Dendritic cell treated with granulocyte-macrophage colony-stimulating factor and Interleukin-4, amounts not matched to agents 40 ng/mL and 50 ng/mL, for 4 days (primary cell): ENCODE measurements around the gene NDRG4.

Source experiments
- H3K27ac Mint-ChIP-seq: one replicate; pipeline ENCODE4 v1.8.0; 2022; ENCODE audit warnings: mild to moderate bottlenecking, mixed read lengths
- H3K27me3 Mint-ChIP-seq: one replicate; pipeline ENCODE4 v1.8.0; 2022; ENCODE audit warnings: mild to moderate bottlenecking, mixed read lengths
- H3K36me3 Mint-ChIP-seq: one replicate; pipeline ENCODE4 v1.8.0; 2022; ENCODE audit warnings: low read depth, mixed read lengths
- H3K4me1 Mint-ChIP-seq: one replicate; pipeline ENCODE4 v1.8.0; 2022; ENCODE audit warnings: low read depth, mixed read lengths
- H3K4me3 Mint-ChIP-seq: one replicate; pipeline ENCODE4 v1.8.0; 2022; ENCODE audit warnings: mild to moderate bottlenecking, moderate library complexity, mixed read lengths
- H3K9me3 Mint-ChIP-seq: one replicate; pipeline ENCODE4 v1.8.0; 2022; ENCODE audit warnings: mixed read lengths
- intact Hi-C: fragments of 100-400 bp; cut with micrococcal nuclease; formaldehyde crosslinking; loops from one replicate; pipeline ENCODE4 v1.15.0; 2022

Gene NDRG4

DNA sequence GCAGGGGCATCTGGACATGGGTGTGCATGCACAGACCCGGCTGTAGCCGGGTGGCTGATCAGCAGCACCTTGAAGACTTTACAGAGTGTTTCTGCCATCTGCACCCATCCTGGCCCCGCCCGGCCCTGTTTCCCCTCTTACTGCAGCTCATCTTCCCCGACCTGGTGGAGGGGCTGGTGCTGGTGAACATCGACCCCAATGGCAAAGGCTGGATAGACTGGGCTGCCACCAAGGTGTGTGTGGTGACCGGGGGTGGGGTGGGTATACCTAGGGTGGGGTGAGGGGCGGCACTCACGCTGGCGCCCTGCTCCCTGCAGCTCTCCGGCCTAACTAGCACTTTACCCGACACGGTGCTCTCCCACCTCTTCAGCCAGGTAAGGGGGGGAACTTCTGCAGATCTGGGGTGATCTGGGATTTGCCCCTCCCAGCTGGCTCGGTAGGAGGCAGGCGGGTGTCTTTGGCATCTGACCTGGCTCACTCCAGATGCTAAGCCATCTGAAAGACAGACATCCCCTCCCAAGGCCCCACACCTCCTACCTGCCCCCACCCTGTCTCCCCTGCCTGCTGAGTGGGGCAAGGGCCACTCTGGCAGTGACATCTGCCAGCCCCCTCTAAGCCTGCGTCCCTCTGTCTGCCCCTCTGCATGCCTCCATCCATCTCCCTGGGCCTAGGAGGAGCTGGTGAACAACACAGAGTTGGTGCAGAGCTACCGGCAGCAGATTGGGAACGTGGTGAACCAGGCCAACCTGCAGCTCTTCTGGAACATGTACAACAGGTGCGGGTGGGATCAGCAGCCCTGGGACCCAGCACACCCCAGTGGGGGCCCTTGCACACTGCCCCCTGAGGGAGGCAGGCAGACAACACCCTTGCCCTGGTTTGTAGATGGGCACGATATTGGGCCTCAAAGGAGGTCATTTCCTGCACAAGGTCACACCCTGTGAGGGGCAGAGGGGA lies 6.6 kb downstream of the NDRG4 start:
- H3K4me3 Mint-ChIP-seq: no peak overlapping the region
- no peaks in the 10 kb centered on the region for H3K9me3 Mint-ChIP-seq
- H3K27ac Mint-ChIP-seq: no peak overlapping the region
- no peaks in the 10 kb centered on the region for H3K36me3 Mint-ChIP-seq
- H3K4me1 Mint-ChIP-seq: peaks cover 1% of the 10 kb centered on the region
- intact Hi-C loops: no loop called here
- peaks cover 32% of the 10 kb centered on the region for H3K27me3 Mint-ChIP-seq

DNA sequence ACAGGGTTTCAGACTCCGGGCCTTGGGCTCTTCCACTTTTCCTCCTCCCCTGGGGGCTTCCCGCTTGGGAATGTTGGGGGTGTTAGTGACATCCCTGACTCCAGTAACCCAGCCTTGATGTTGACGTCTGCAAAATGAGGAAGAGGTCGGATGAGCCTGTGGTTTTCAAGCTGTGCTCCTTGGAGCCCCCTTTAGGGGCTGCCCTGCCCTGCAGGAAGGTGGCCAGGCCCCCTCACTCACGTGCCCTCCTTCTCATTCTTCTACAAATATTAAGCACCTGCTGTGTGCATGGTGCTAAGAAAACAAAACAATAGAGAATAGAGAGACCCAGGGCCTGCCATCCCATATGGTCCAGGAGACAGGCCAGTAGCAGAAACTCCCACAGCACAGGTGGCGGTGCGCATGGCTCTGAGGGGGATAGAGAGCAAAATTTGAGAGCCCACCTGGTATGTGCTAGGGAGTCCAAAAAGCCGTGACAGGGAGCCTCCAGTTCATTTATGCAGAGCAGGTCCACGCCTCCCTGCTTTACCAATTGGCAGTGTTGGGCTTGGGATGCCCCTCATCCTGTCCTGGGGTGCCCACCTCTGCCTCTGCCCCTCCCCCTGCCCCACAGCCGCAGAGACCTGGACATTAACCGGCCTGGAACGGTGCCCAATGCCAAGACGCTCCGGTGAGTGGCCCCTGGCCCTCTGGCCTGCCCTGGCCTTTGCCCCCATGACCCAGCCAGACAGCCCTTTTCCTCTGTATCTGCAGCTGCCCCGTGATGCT lies 7.4 kb downstream of the NDRG4 start:
- no peaks in the 10 kb centered on the region for H3K9me3 Mint-ChIP-seq
- H3K4me1 Mint-ChIP-seq: no peaks in the 10 kb centered on the region
- intact Hi-C loops: no loop called here
- H3K4me3 Mint-ChIP-seq: no peak overlapping the region
- no peak overlapping the region for H3K27ac Mint-ChIP-seq
- no peaks in the 10 kb centered on the region for H3K36me3 Mint-ChIP-seq
- peaks cover 23% of the 10 kb centered on the region for H3K27me3 Mint-ChIP-seq

DNA sequence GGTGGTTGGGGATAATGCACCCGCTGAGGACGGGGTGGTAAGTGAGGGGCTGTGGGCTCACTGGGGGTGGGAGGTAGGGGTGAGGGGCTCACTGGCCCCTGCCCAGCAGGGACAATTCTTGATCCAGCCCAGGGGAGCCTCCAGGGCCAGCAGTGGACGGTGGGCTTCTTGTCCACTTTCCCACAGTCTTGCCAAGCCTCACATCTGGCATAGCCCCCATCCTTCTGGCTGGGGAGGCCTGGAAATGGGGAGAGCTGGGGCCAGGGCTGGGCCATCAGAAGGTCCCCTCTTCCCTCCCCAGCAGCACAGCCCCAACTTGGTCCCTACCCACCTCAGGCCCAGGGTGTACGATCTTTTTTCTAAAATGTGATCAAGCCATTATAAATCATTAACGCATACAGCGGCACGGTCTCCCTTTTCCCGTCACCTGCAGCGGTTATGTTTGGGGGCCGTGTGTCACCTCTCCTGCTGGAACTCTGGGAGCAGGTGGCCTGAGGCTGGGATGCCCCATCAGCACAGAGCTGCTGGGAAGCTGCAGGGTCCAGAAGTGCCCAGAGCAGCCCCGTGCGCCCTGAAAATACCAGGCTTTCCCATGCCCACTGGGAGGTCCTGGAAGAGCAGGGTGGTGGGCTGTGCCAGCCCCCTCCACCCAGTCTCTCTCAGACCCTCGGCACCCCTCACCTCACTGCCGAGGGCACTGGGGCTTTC lies 8.2 kb downstream of the NDRG4 start:
- intact Hi-C loops: no loop called here
- Mint-ChIP-seq H3K4me1 (no peaks in the 10 kb centered on the region), H3K9me3 (no peaks in the 10 kb centered on the region), H3K27me3 (peaks cover 16% of the 10 kb centered on the region), H3K27ac (no peak overlapping the region), H3K4me3 (no peak overlapping the region), H3K36me3 (no peaks in the 10 kb centered on the region)

DNA sequence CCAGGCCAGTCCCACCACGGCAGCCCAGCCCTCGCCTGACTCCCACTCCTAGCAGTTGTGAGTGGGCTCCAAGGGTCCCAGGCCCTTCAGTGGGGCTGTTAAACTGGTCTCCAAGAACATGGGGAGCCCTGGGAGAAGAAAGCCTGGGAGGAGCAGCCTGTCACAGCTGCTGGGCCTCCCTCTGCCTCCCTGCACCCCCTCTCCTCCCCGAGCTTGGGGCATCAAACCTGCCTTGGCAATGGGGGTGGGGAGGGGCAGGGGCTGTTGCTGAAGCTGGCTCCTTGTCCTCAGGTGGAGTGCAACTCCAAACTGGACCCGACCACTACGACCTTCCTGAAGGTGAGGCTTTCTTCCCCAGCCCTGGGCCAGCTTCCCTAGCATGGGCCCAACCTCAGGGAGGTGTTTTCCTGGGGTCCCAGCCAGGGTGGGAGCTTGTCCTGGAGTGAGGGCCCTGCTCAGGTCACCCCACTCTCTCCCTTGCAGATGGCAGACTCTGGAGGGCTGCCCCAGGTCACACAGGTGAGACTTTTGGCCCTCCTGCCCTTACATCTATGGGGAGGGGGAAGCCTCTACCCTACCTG lies 8.8 kb downstream of the NDRG4 start:
- H3K9me3 Mint-ChIP-seq: no peaks in the 10 kb centered on the region
- no peak overlapping the region for H3K27ac Mint-ChIP-seq
- H3K4me1 Mint-ChIP-seq: no peaks in the 10 kb centered on the region
- peaks cover 11% of the 10 kb centered on the region for H3K27me3 Mint-ChIP-seq
- intact Hi-C loops: no loop called here
- H3K4me3 Mint-ChIP-seq: no peak overlapping the region
- H3K36me3 Mint-ChIP-seq: no peaks in the 10 kb centered on the region

DNA sequence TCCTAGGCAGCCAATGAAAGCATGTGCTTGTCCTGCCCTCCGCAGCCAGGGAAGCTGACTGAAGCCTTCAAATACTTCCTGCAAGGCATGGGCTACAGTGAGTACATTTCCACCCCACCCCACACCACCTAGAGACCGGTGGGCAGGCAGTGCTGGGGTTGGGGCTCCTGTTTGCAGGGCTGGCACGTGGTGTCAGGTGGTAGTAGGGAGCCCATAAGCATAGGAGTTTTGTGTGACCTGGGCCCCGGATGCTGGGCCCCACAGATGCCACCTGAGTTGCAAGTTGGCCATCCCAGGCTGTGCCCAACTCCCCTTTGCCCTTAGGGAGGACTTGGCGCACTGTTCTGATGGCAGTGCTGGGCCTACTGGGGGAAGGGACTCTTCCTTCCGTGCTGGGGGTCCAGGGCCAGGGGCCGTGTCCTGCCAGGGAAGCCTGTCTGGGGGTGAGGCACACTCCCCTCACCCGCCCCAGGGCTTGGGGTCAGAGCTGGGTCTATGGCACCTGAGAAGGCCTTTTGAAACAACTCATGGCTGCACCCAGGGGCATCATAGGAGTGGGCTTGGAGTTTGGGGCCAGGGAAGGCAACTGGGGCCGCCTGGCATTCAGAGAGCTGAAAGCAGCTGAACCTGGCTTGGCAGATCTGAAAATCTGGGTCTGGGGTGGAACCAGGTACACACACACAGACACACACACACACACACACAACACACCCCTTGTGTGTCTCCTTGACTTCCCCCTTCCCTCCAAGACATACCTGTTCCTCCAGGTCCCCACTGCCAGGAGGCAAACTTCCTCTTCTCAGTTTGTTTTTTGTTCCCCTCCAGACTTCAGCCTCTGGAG lies 9.5 kb downstream of the NDRG4 start:
- Mint-ChIP-seq H3K36me3 (no peaks in the 10 kb centered on the region), H3K4me1 (no peaks in the 10 kb centered on the region), H3K9me3 (no peaks in the 10 kb centered on the region), H3K27ac (no peak overlapping the region), H3K27me3 (peaks cover 7% of the 10 kb centered on the region), H3K4me3 (no peak overlapping the region)
- intact Hi-C loops: loop anchor here (5.0 kb wide), 1 partner anchor 248 kb away; no protein-coding TSS in a partner anchor

DNA sequence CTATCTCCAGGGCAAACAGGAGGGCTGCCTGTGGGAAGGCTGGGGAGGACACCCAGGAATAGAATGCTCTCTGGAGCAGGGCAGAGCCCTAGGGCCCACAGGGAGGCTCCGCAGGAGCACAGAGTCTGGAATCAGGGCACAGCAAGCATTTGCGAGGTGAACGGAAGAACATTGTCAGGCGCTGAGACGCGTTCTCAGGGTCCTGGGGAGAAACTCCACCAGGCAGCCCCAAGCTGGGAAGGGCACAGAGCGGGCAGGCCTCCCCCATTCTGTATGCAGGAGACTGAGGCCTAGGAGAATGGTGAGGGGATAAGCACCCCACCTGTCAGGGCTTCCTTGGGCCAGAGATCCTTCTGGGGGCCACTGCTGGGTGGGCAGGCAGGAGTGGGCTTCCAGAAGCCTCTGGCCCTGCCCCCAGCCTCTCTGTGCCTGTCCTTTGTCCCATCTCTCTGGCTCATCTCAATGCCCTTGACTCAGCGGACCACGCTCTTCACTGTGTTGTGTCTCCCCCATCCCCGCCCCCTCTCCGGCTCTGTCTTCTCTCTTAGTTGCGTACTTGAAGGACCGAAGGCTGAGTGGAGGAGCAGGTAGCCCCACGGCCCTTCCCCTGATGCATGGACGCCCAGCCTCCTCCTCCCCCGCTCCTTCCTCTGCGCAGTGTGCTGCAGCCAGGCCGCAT lies 10.3 kb downstream of the NDRG4 start:
- H3K4me3 Mint-ChIP-seq: no peak overlapping the region
- peaks cover 6% of the 10 kb centered on the region for H3K4me1 Mint-ChIP-seq

DNA sequence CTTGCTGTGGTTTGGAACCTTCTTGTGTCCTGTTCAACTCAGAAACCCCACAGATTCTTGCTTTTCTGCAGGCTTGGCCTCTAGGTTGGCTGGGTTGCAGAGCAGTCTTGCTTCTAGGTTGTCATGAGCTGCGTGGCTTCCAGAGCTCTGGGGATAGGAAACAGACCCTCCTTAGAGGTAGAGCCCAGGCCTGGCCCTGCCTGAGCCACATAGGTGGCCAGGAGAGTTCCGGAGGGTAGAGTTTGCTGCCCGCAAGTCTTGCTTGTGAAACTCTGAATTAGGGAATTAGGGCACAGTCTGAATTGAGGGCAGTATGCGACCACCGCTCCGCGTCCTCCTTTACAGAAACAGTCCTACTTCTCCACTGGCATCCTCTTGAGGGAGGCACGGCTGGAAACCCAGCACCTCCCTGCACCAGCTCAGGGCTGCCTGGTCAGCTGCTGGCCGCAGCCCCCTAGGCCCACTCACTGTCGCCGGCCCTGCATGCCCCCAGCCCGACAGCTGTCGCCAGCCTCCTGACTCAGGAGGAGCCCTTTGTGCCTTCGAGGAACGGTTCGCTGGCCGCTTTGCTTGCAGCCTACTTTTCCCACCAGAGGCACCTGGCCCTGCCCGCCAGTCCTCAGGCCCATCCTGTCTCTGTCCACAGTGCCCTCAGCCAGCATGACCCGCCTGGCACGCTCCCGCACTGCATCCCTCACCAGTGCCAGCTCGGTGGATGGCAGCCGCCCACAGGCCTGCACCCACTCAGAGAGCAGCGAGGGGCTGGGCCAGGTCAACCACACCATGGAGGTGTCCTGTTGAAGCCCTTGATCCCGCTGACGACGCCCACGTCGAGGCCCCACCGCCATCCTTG lies 11.1 kb downstream of the NDRG4 start:
- H3K4me1 Mint-ChIP-seq: peaks cover 6% of the 10 kb centered on the region
- intact Hi-C loops: loop anchor here (5.0 kb wide), 1 partner anchor 246 kb away; no protein-coding TSS in a partner anchor
- peaks cover 9% of the 10 kb centered on the region for H3K36me3 Mint-ChIP-seq
- H3K27ac Mint-ChIP-seq: no peak overlapping the region
- H3K4me3 Mint-ChIP-seq: no peak overlapping the region
- peaks cover 5% of the 10 kb centered on the region for H3K27me3 Mint-ChIP-seq
- H3K9me3 Mint-ChIP-seq: no peaks in the 10 kb centered on the region

More for the DNA sequence above, 10.3 kb downstream of the NDRG4 start:
- intact Hi-C loops: loop anchor here (5.0 kb wide), 1 partner anchor 247 kb away; no protein-coding TSS in a partner anchor
- Mint-ChIP-seq H3K36me3 (peaks cover 5% of the 10 kb centered on the region), H3K27ac (no peak overlapping the region), H3K27me3 (peaks cover 7% of the 10 kb centered on the region), H3K9me3 (no peaks in the 10 kb centered on the region)

DNA sequence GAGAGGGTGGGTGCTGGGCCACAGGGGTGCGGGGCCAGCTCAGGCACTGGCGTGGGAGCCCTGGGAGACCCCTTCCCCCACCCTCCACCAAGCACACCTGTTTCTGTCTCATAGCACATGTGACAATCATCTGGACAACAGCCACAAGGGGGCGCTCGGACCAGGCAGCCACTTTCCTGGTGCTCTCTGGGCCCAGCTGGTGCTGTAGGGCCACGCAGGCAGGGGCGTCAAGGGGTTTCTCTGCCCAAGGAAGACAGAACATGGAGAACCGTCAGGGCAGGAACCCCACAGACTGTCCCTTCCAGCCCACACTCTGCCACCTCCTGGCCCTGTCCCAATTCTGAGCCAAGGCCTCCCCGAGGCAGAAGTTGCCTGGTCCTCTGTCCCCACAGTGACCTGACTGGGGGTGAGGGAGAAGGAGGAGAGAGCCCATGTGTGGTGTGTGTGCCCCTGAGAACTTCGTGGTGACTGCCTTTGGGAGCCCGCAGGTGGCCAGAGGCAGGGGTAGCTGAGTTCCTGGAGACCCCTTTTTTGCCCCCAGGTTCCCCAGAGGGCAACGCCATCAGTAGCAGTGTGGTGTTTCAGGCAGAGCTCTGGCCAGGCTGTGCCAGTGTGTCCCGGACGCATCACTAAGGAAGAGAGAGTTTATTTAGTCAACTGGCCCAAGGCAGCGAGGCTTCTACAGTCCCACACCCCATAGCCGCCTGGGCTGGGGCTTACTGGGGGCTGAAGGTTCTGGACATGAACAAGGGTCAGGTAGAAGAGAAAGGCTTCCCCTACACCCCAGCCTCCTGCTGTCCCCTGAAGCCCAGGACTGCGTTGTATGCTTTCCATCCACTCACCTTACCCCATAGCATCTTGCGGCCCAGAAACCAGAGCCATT lies 12.2 kb downstream of the NDRG4 start:
- Mint-ChIP-seq H3K4me1 (peaks cover 15% of the 10 kb centered on the region), H3K9me3 (no peaks in the 10 kb centered on the region), H3K36me3 (peaks cover 15% of the 10 kb centered on the region), H3K4me3 (no peak overlapping the region), H3K27ac (no peak overlapping the region), H3K27me3 (peaks cover 2% of the 10 kb centered on the region)
- intact Hi-C loops: loop anchor here (2.0 to 5.0 kb wide), 2 partner anchors 149 to 245 kb away; no protein-coding TSS in a partner anchor

DNA sequence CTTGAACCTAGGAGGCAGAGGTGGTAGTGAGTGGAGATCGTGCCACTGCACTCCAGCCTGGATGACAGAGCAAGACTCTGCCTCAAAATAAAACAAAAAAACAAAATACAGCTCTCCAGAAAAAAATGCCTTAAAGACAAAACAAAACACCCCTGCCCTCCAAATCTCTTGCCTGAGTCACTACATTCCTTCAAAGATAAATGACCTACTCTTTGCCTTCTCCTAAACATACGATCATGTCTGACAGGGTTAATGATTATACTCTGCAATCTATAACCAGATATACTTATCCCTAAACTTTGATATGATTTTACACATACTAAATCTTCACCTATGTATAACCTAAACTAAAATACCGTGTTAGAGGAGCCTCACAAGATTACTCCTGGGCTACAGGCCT lies 13.9 kb downstream of the NDRG4 start:
- Mint-ChIP-seq H3K9me3 (no peaks in the 10 kb centered on the region), H3K27me3 (no peaks in the 10 kb centered on the region), H3K27ac (no peak overlapping the region), H3K36me3 (peaks cover 32% of the 10 kb centered on the region), H3K4me3 (no peak overlapping the region), H3K4me1 (peaks cover 15% of the 10 kb centered on the region)
- intact Hi-C loops: loop anchor here (2.0 to 5.0 kb wide), 2 partner anchors 147 to 243 kb away; no protein-coding TSS in a partner anchor

DNA sequence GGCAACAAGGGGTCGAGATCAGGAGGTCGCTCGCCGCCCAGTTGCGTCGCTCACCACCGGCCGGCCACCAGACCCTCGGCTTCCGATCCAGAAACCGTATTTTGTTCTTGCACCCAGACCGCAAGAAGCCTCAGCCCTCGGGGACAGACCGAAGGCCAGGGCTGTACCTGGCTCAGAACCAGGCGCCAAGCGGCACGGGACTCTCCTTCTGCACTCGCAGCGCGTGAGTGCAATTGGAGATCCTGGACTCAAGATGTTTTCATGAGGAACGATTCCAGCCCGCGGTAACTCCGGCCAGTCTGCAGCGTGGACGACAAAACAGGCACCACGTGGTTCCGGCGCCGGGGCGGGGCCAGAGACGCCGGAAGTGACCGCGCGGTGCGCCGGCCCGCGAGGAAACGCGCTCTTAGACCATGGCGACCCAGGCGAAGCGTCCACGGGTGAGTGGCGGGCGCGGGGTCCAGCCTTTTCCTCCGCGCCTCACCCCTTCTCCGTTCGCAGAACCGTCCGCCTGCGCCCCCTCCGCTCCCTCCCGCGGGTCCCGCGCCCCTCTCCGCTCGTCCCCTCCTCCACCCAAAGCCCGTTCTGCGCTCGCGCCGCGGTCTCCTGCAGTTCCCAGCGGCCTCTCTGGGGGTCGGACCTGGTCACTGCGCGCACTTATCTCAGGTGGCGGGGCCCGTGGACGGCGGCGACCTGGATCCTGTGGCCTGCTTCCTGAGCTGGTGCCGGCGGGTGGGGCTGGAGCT lies 15.4 kb downstream of the NDRG4 start, which contains the start of gene SETD6:
Gene SETD6, plus strand, starts transcription at position 393 of the 746 bp plus-strand sequence. Its CDS starts 21 bp downstream, at position 414.
- no peaks in the 10 kb centered on the region for H3K9me3 Mint-ChIP-seq
- no peaks in the 10 kb centered on the region for H3K27me3 Mint-ChIP-seq
- peaks cover 15% of the 10 kb centered on the region for H3K4me1 Mint-ChIP-seq
- peak within 1 kb of the TSS; percentile 88 for H3K4me3 Mint-ChIP-seq
- peak within 1 kb of the TSS; percentile 75 for H3K27ac Mint-ChIP-seq
- intact Hi-C loops: loop anchor here (1.0 to 5.0 kb wide), 2 partner anchors 37 to 114 kb away; partner anchors contain the start of gene CNOT1
- H3K36me3 Mint-ChIP-seq: peaks cover 47% of the 10 kb centered on the region
